ENCODE data around the gene AGBL5.
"Not testable (repeated sequence)": the region's sequence is repeated elsewhere in the genome, so short reads cannot be mapped to it uniquely, and the experiment has no call there.

AGBL5 gene

DNA sequence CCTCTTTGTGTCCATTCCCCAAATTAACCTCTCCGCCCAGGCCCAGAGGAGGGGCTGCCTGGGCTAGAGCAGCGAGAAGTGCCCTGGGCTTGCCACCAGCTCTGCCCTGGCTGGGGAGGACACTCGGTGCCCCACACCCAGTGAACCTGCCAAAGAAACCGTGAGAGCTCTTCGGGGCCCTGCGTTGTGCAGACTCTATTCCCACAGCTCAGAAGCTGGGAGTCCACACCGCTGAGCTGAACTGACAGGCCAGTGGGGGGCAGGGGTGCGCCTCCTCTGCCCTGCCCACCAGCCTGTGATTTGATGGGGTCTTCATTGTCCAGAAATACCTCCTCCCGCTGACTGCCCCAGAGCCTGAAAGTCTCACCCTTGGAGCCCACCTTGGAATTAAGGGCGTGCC, 48.6 kb downstream of the AGBL5 start:
- TF ChIP-seq, protein P1, sequence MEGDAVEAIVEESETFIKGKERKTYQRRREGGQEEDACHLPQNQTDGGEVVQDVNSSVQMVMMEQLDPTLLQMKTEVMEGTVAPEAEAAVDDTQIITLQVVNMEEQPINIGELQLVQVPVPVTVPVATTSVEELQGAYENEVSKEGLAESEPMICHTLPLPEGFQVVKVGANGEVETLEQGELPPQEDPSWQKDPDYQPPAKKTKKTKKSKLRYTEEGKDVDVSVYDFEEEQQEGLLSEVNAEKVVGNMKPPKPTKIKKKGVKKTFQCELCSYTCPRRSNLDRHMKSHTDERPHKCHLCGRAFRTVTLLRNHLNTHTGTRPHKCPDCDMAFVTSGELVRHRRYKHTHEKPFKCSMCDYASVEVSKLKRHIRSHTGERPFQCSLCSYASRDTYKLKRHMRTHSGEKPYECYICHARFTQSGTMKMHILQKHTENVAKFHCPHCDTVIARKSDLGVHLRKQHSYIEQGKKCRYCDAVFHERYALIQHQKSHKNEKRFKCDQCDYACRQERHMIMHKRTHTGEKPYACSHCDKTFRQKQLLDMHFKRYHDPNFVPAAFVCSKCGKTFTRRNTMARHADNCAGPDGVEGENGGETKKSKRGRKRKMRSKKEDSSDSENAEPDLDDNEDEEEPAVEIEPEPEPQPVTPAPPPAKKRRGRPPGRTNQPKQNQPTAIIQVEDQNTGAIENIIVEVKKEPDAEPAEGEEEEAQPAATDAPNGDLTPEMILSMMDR (IDR thresholded peaks at IDR 0.05; ENCODE audit: insufficient read depth, low read depth, low read length, missing control alignments) = no peak
- no peak overlapping the region for H3K4me3 ChIP-seq (ENCODE audit: low read depth, low read length)
- no peak for DNase-seq (ENCODE audit: low read depth)

DNA sequence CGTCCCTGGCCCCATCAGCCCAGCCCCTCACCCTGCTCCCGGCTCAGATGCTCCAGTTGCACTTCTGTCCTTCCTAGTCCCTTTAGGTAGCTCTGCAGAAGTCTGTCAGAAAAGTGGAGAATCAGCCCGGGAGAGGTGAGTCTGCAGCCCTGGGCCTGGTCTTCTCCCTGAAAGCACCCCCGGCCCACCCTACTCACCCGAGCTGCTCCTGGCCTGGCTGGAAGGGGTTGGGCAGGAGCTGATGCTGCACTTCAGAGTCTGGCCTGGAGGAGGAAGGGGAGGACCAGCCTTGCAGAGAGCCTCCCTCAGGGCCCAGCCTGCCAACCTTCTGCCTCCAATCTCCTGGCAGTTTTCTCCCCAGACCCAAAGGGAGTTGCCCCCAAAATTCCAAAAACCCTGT, 50.9 kb downstream of the AGBL5 start:
- no peak for DNase-seq (ENCODE audit: low read depth)
- TF ChIP-seq, protein P1 (IDR thresholded peaks at IDR 0.05; ENCODE audit: insufficient read depth, low read depth, low read length, missing control alignments) = no peak
- H3K4me3 ChIP-seq (ENCODE audit: low read depth, low read length) = no peak overlapping the region

DNA sequence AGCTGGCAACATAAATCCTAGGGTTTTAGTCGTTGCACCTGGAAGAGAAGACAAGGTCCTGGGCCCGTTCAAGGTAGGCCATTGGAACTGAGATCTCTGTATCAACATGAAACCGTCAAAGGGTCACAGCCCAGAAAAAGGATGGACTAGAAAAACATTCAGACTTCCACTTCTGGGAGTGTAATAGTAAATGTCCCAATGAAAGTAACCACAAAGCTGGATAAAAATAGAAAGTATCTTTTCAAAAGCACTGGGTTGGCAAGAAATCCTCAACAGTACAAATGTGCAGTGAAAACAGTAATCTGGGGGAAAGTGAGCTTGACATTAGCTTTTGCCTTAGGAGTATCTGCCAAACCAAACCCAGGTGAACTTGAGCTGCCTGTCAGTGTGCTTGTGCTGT, 54.5 kb downstream of the AGBL5 start:
- TF ChIP-seq, protein P1 (IDR thresholded peaks at IDR 0.05; ENCODE audit: insufficient read depth, low read depth, low read length, missing control alignments) = no peak
- no peak for DNase-seq (ENCODE audit: low read depth)
- H3K4me3 ChIP-seq (ENCODE audit: low read depth, low read length) = no peak overlapping the region

DNA sequence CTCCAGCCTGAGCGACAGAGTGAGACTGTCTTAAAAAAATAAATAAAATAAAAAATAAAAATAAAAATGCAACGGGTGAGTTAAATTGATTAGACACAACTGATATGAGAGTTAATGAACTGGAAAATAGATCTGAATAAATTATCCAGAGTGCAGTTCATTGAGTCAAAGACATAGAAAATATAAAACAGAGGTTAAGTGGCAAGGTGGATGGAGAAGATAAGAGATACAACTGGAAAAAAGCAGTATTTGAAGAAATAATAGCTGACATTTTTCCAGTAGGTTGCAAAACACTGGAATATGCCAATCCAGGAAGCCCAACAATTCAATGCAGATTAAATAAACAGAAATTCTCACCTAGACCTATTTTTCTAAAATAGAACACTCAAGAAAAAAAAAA, 56.8 kb downstream of the AGBL5 start:
- no peak for DNase-seq (ENCODE audit: low read depth)
- TF ChIP-seq, protein P1 (IDR thresholded peaks at IDR 0.05; ENCODE audit: insufficient read depth, low read depth, low read length, missing control alignments) = no peak
- H3K4me3 ChIP-seq (ENCODE audit: low read depth, low read length) = no peak overlapping the region

DNA sequence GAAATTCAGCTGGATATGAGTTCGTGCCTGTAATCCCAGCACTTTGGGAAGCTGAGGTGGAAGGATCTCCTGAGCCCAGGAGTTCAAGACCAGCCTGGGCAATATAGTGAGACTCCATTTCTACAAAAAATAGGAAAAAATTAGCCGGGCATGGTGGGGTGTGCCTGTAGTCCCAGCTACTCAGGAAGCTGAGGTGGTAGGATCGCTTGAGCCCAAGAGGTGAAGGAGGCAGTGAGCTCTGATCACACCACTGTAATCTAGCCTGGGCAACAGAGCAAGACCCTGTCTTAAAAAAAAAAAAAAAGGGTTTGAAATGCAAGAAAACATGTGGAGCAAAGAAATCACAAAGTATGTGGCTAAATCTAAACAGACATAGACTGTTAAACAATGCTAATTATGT, 57.6 kb downstream of the AGBL5 start:
- DNase-seq (ENCODE audit: low read depth) = no peak
- H3K4me3 ChIP-seq (ENCODE audit: low read depth, low read length) = no peak overlapping the region
- TF ChIP-seq, protein P1 (IDR thresholded peaks at IDR 0.05; ENCODE audit: insufficient read depth, low read depth, low read length, missing control alignments) = no peak

DNA sequence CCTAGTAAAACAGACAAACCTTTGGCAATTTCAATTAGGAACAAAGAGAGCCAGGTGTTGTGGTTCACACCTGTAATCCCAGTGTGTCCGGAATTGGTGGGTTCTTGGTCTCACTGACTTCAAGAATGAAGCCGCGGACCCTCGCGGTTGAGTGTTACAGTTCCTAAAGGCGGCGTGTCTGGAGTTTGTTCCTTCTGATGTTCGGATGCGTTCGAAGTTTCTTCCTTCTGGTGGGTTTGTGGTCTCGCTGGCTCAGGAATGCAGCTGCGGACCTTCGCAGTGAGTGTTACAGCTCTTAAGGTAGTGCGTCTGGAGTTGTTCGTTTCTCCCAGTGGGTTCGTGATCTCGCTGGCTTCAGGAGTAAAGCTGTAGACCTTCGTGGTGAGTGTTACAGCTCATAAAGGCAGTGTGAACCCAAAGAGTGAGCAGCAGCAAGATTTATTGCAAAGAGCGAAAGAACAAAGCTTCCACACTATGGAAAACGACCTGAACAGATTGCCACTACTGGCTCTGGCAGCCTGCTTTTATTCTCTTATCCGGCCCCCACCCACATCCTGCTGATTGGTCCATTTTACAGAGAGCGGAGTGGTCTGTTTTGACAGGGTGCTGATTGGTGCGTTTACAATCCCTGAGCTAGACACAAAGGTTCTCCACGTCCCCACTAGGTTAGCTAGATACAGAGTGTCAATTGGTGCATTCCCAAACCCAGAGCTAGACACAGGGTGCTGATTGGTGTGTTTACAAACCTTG, 59.3 kb downstream of the AGBL5 start:
- H3K4me3 ChIP-seq (ENCODE audit: low read depth, low read length); DNase-seq (ENCODE audit: low read depth): not testable (repeated sequence)

DNA sequence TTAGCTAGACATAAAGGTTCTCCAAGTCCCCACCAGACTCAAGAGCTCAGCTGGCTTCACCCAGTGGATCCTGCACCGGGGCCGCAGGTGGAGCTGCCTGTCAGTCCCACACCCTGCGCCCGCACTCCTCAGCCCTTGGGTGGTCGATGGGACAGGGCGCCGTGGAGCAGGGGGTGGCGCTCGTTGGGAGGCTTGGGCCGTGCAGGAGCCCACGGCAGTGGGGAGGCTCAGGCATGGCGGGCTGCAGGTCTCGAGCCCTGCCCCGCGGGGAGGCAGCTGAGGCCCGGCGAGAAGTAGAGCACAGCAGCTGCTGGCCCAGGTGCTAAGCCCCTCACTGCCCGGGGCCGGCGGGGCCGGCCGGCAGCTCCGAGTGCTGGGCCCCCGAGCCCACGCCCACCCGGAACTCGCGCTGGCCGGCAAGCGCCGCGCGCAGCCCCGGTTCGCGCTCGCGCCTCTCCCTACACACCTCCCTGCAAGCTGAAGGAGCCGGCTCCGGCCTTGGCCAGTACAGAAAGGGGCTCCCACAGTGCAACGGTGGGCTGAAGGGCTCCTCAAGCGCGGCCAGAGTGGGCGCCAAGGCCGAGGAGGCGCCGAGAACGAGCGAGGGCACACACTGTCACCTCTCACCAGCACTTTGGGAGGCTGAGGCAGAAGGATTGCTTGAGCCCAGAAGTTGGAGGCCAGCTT, 60.1 kb downstream of the AGBL5 start:
- H3K4me3 ChIP-seq (ENCODE audit: low read depth, low read length); DNase-seq (ENCODE audit: low read depth): not testable (repeated sequence)

DNA sequence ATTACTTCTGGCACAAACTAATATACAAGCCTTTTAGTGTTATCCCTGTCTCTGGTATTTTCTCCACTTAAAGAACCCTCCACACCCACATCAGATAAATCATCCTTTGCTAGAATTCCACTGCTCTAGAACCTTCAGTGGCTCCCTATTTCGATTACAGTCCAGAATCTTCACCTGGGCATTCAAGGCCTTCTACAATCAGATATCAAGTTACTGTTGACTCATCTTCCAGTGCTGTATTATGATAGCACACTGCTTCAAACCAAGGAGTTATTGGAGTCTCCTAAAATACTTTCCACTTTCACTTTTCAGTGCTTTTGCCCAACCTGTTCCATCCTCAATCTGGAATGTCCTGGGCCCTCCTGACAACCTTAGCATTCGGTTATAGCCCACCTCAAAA, 64.1 kb downstream of the AGBL5 start:
- no peak overlapping the region for H3K4me3 ChIP-seq (ENCODE audit: low read depth, low read length)
- DNase-seq (ENCODE audit: low read depth) = no peak
- TF ChIP-seq, protein P1 (IDR thresholded peaks at IDR 0.05; ENCODE audit: insufficient read depth, low read depth, low read length, missing control alignments) = no peak

Data from GM12865 (cell line).